Pancreas (tissue), 10 donors: ENCODE measurements around the gene PYGO2. TPM values are rescaled to one million over a fixed set of nuclear protein-coding genes. Genes with fewer than 3 reads are reported as not detected.
"Not testable (repeated sequence)": the region's sequence is repeated elsewhere in the genome, so short reads cannot be mapped to it uniquely, and the experiment has no call there.

Experiments used
- ATAC-seq, 4 donors: fragments of 200-7000 bp; cut with Tn5 transposase; one replicate each; pipeline versions ENCODE4 v1.8.0 to v1.9.1; 2020; ENCODE audit warnings: mild to moderate bottlenecking in 4 of 4, moderate library complexity in 4 of 4
- DNase-seq, 6 donors: peaks; one replicate each; pipeline ENCODE4 v3.0.0-alpha.2; 2020
- FAIRE-seq: peaks from 2 replicates; lab custom pipeline; 2012; peaks lifted over from hg19 to GRCh38; lab: Jason Lieb, UNC
- H3K27ac ChIP-seq, 4 donors: fragments of 200-600 bp; sonication (generic); 1 replicate in 3 of 4; 2 replicates in 1 of 4; pipeline versions ENCODE4 v1.5.0 to v1.8.0; 2020
- H3K27me3 ChIP-seq, 4 donors: fragments of 200-600 bp; one replicate each; pipeline ENCODE4 v1.8.0; 2021
- H3K36me3 ChIP-seq, 3 donors: fragments of 200-600 bp; sonication (generic) in 1 of 3; one replicate each; pipeline versions ENCODE4 v1.5.0 to v1.8.0; 2020 to 2021
- H3K4me1 ChIP-seq, 3 donors: fragments of 200-600 bp; one replicate each; pipeline ENCODE4 v1.8.0; 2021
- H3K4me3 ChIP-seq, 4 donors: fragments of 200-600 bp; sonication (generic) in 2 of 4; one replicate each; pipeline versions ENCODE4 v1.5.0 to v1.8.0; 2020 to 2021
- H3K9me3 ChIP-seq, 4 donors: fragments of 200-600 bp; one replicate each; pipeline ENCODE4 v1.8.0; 2021
- WGBS, 2 donors: extraction: QIAGEN DNeasy Blood & Tissue Kit; methylation state at CpG; one replicate each; pipeline ENCODE4 v1.1.7; 2013; 5-methylcytosine and 5-hydroxymethylcytosine counted together
- intact Hi-C, 3 donors: fragments of 100-400 bp; cut with DNase I; formaldehyde crosslinking; loops; one replicate each; pipeline versions ENCODE4 v1.11.1 to v1.14.2; 2022
- polyA plus RNA-seq, 2 donors: library from polyadenylated mRNA; stranded (reverse); fragments of 200-250 nt; gene quantifications; one replicate each; pipeline ENCODE4 v1.2.3, GENCODE V29; 2013
- total RNA-seq, 6 donors: library from RNA; stranded (reverse); fragmentation: NEBNext Ultra II Directional in 4 of 6; extraction: Animal tissue kit (Norgen Biotek cat#: 25700) in 4 of 6; gene quantifications; one replicate each; pipeline versions ENCODE4 v1.2.1 to v1.2.4, GENCODE V29; 2021 to 2023
- TF ChIP-seq, protein P1 (sequence below), 4 donors: fragments of 200-600 bp; sonication (generic) in 3 of 4; IDR thresholded peaks; one replicate each; pipeline versions ENCODE4 v1.5.0 to v1.8.0; 2021; ENCODE audit warnings: antibody characterized with exemption in 4 of 4
- donor health status: healthy with polysubstance abuse.
- donor health status: DM: no; HTN: no; CAD: no; lungs with moderate emphysema.
- donor health status: DM: no; HTN: no; CAD: no.
- donor health status: control.
- donor health status: control.
- donor health status: Bipolar disorder and iron deficiency.
- donor health status: DM: yes; HTN: yes; CAD: no.
- donor health status: DM: no; HTN: no; CAD: no.
- donor health status: DM: no; HTN: no; CAD: no.
- donor health status: DM: yes; HTN: yes; CAD: no.

Gene PYGO2
- total and polyA plus RNA-seq, 8 donors = 8.1 to 19.5 (median 12.1) TPM

DNA sequence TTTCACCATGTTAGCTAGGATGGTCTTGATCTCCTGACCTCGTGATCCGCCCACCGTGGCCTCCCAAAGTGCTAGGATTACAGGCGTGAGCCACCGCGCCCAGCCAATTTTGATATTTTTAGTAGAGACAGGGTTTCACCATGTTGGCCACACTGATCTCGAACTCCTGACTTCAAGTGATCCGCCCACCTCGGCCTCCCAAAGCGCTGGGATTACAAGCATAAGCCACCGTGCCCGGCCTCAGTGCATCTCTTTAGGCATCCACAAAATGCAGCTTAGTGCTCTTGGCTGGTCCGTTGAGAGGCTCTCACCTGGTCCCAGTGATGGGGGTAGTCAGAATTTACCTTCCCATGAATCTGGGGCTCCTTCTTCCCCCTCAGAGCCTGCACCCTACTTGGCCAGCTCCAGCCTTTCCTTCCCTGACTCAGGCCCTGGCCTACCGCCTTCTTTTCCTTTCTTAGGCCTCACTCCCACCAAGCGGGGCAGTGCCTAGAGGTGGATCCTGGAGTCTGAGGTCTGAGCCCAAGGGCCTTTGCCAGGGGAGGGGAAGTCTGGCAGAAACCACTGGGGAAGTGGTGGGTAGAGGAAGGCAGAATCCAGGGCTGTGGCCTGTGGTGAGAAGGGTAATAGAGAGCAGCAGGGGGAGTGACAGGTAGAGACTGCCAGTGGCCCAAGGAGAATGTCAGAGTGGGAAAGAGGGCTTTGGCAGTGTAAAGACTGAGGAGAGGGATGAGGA lies 35.6 kb upstream of the PYGO2 start:
- DNase-seq (peak in 1 of 6 donors; percentile 13), ATAC-seq (no peak), FAIRE-seq (no peak)
- TF ChIP-seq, protein P1, sequence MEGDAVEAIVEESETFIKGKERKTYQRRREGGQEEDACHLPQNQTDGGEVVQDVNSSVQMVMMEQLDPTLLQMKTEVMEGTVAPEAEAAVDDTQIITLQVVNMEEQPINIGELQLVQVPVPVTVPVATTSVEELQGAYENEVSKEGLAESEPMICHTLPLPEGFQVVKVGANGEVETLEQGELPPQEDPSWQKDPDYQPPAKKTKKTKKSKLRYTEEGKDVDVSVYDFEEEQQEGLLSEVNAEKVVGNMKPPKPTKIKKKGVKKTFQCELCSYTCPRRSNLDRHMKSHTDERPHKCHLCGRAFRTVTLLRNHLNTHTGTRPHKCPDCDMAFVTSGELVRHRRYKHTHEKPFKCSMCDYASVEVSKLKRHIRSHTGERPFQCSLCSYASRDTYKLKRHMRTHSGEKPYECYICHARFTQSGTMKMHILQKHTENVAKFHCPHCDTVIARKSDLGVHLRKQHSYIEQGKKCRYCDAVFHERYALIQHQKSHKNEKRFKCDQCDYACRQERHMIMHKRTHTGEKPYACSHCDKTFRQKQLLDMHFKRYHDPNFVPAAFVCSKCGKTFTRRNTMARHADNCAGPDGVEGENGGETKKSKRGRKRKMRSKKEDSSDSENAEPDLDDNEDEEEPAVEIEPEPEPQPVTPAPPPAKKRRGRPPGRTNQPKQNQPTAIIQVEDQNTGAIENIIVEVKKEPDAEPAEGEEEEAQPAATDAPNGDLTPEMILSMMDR (IDR thresholded peaks at IDR 0.05) = no peak
- Histone ChIP-seq H3K36me3 (no peaks in the 10 kb centered on the region), H3K4me3 (no peak overlapping the region), H3K9me3 (no peaks in the 10 kb centered on the region), H3K27me3 (no peaks in the 10 kb centered on the region), H3K4me1 (peaks cover 3 to 19% (median 6%) of the 10 kb centered on the region in 3 donors), H3K27ac (no peak overlapping the region)
- intact Hi-C loops = no loop called here
- 83 to 84% methylated on average over 15 of the region's 15 CpGs for WGBS, 2 donors

DNA sequence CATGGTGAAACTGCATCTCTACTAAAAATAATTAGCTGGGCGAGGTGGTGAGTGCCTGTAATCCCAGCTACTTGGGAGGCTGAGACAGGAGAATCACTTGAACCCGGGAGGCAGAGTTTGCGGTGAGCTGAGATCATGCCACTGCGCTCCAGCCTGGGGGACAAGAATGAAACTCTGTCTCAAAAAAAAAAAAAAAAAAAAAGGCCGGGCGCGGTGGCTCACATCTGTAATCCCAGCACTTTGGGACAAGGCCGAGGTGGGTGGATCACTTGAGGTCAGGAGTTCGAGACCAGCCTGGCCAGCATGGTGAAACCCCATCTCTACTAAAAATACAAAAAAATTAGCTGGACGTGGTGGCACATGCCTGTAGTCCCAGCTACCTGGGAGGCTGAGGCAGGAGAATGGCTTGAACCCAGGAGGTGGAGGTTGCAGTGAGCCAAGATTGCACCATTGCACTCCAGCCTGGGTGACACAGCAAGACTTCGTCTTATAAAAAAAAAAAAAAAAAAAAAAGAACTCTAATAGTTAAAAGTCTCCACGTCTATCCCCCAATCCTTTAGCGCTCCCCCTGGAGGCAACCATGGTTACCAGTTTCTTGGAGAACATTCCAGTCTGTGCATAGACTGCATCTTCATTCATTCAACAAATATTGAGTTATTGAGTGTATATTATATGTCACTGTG lies 33.9 kb upstream of the PYGO2 start:
- intact Hi-C loops, H3K9me3 ChIP-seq, H3K36me3 ChIP-seq, H3K27me3 ChIP-seq, H3K27ac ChIP-seq, FAIRE-seq, H3K4me3 ChIP-seq: not testable (repeated sequence)
- H3K4me1 ChIP-seq = peaks cover 3 to 19% (median 6%) of the 10 kb centered on the region in 3 donors
- DNase-seq (peak in 2 of 6 donors; percentile 66 to 68), ATAC-seq (peak in 3 of 4 donors; percentile 31 to 40 (median 39))
- 50 to 53% methylated on average over 10 to 11 of the region's 13 CpGs for WGBS, 2 donors

DNA sequence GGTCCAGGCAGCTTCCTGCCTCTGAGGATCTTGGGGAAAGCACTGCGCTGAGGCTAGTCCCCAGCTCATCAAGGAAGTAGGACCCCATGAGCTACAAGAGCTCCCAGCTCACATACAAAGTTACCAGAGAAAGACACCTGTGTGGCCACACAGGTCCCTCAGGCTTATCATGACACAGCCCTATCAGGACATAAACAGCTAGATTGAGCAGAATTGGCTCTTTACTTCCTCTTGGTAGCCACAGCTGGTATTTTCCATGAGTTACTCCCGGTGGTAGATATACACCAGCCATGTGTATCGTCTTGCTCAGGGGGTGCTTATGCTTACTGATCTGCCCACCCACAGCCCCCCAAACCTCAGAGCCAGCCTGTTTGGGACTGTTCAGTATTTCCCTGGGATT lies 33.0 kb upstream of the PYGO2 start:
- no peak overlapping the region for H3K27ac ChIP-seq
- ATAC-seq (peak in 1 of 4 donors; percentile 14), DNase-seq (peak in 2 of 6 donors; percentile 11 to 35), FAIRE-seq (no peak)
- intact Hi-C loops = no loop called here
- no peaks in the 10 kb centered on the region for H3K36me3 ChIP-seq
- H3K9me3 ChIP-seq = no peaks in the 10 kb centered on the region
- 43 to 46% methylated on average over 3 of the region's 3 CpGs for WGBS, 2 donors
- no peaks in the 10 kb centered on the region for H3K27me3 ChIP-seq
- TF ChIP-seq, protein P1 (IDR thresholded peaks at IDR 0.05) = no peak
- peaks cover 0 to 14% (median 2%) of the 10 kb centered on the region in 3 donors for H3K4me1 ChIP-seq
- no peak overlapping the region for H3K4me3 ChIP-seq

- H3K4me3 ChIP-seq = no peak overlapping the region
- intact Hi-C loops = no loop called here
- 41 to 47% methylated on average over 1 of the region's 1 CpG for WGBS, 2 donors
- H3K27me3 ChIP-seq = no peaks in the 10 kb centered on the region
- H3K36me3 ChIP-seq = no peaks in the 10 kb centered on the region
- DNase-seq (no peak), ATAC-seq (no peak), FAIRE-seq (no peak)
- H3K9me3 ChIP-seq = no peaks in the 10 kb centered on the region
- TF ChIP-seq, protein P1 (IDR thresholded peaks at IDR 0.05) = no peak
- peaks cover 0 to 10% (median 0%) of the 10 kb centered on the region in 3 donors for H3K4me1 ChIP-seq
- no peak overlapping the region for H3K27ac ChIP-seq
These were observed 32.6 kb upstream of the PYGO2 start for GRCh38 chr1:154994269-154994587.

DNA sequence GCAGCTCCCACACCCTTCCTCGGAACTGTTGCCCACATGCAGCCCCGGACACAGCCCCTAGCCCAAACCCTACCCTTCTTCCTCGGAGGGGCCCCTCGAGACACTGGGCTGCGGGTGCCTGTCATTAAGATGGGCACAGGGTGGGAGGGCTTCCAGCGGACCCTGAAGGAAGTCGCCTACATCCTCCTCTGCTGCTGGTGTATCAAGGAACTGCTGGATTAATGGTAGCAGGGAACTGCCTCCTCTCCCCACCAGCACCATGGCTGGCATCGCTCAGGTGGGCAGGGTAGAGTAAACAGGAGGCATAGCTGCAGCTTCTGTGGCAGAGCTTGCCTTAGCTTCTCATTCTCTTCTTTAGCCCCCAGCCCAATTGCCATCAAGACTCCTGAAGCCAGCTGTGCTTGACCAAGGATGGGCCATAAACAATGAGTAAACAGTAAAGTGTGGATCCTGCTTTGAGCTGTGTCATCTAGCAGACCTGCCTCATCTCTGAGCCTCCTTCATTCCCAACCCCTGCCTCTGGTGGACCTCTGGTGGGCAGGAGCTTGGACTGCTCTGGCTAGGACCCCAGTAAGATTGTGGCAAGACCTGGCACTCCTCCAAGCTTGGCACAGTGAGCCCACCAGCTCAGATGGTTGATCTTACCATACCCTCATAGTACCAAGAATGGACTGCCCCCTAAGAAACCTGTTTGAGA lies 32.1 kb upstream of the PYGO2 start, which contains the start of gene LENEP:
Gene LENEP, plus strand, starts transcription at position 15 of the 697 bp plus-strand sequence. Its CDS starts 22 bp downstream, at position 37.
- intact Hi-C loops = no loop called here

More for the DNA sequence above, 32.1 kb upstream of the PYGO2 start, which contains the start of gene LENEP:
- no peak within 1 kb of the TSS for H3K27ac ChIP-seq
- no peak within 1 kb of the TSS for H3K4me3 ChIP-seq
- no peaks in the 10 kb centered on the region for H3K27me3 ChIP-seq
- no peak for ATAC-seq
- TF ChIP-seq, protein P1 (IDR thresholded peaks at IDR 0.05) = no peak
- WGBS, 2 donors = 71 to 83% methylated on average over 8 of the region's 8 CpGs
- peak in 3 of 6 donors; percentile 19 to 46 (median 38) for DNase-seq
- no peak for FAIRE-seq
- H3K9me3 ChIP-seq = no peaks in the 10 kb centered on the region
- peaks cover 0 to 5% (median 0%) of the 10 kb centered on the region in 3 donors for H3K4me1 ChIP-seq
- H3K36me3 ChIP-seq = no peaks in the 10 kb centered on the region
